ENCODE data around the gene PCBP3. TPM values are rescaled to one million over a fixed set of nuclear protein-coding genes. Genes with fewer than 3 reads are reported as not detected.

PCBP3 gene
- total and polyA plus RNA-seq, 12 donors = 1.7 to 15.8 (median 4.7) TPM

- Histone ChIP-seq H3K27ac (no peak overlapping the region), H3K4me1 (replicated peaks in 1 of 2) (no peaks in the 10 kb centered on the region), H3K27me3 (no peaks in the 10 kb centered on the region), H3K4me3 (no peak overlapping the region), H3K9me3 (replicated peaks in 1 of 3) (no peaks in the 10 kb centered on the region), H3K36me3 (replicated peaks in 1 of 2) (no peaks in the 10 kb centered on the region)
- intact Hi-C loops (cut with DNase I) = no loop called here
- WGBS, 4 donors = 85 to 90% (median 87%) methylated on average over 19 of the region's 19 CpGs
- TF ChIP-seq CTCF (IDR thresholded peaks at IDR 0.05) = no peak
- no peak for TF ChIP-seq POLR2A (IDR thresholded peaks at IDR 0.05)
- no peak for DNase-seq
Observed at GRCh38 chr21:45791562-45792418, 148.3 kb downstream of the PCBP3 start.

- H3K36me3 ChIP-seq (replicated peaks in 1 of 2) = no peaks in the 10 kb centered on the region
- H3K27ac ChIP-seq = no peak overlapping the region
- H3K9me3 ChIP-seq (replicated peaks in 1 of 3) = no peaks in the 10 kb centered on the region
- 82 to 92% (median 84%) methylated on average over 19 to 22 of the region's 22 CpGs for whole genome bisulfite sequencing, 4 donors
- no peak for DNase-seq
- no peak for TF ChIP-seq POLR2A (IDR thresholded peaks at IDR 0.05)
- TF ChIP-seq CTCF (IDR thresholded peaks at IDR 0.05) = no peak
- H3K27me3 ChIP-seq = no peaks in the 10 kb centered on the region
- H3K4me3 ChIP-seq = no peak overlapping the region
- H3K4me1 ChIP-seq (replicated peaks in 1 of 2) = no peaks in the 10 kb centered on the region
- intact Hi-C loops (cut with DNase I) = no loop called here
Observed at GRCh38 chr21:45792682-45793383, 149.3 kb downstream of the PCBP3 start.

GRCh38 chr21:45794027-45794426 lies 150.5 kb downstream of the PCBP3 start:
- intact Hi-C loops (cut with DNase I) = no loop called here
- no peak for DNase-seq
- WGBS, 4 donors = 79 to 93% (median 88%) methylated on average over 6 of the region's 6 CpGs
- H3K36me3 ChIP-seq (replicated peaks in 1 of 2) = no peaks in the 10 kb centered on the region
- no peaks in the 10 kb centered on the region for H3K9me3 ChIP-seq (replicated peaks in 1 of 3)
- no peak for TF ChIP-seq POLR2A (IDR thresholded peaks at IDR 0.05)
- TF ChIP-seq CTCF (IDR thresholded peaks at IDR 0.05) = no peak
- no peaks in the 10 kb centered on the region for H3K27me3 ChIP-seq
- no peak overlapping the region for H3K27ac ChIP-seq
- no peaks in the 10 kb centered on the region for H3K4me1 ChIP-seq (replicated peaks in 1 of 2)
- no peak overlapping the region for H3K4me3 ChIP-seq

- no peak for DNase-seq
- Histone ChIP-seq H3K27ac (no peak overlapping the region), H3K9me3 (replicated peaks in 1 of 3) (no peaks in the 10 kb centered on the region), H3K27me3 (no peaks in the 10 kb centered on the region), H3K36me3 (replicated peaks in 1 of 2) (no peaks in the 10 kb centered on the region), H3K4me1 (replicated peaks in 1 of 2) (no peaks in the 10 kb centered on the region), H3K4me3 (no peak overlapping the region)
- intact Hi-C loops (cut with DNase I) = no loop called here
- WGBS, 4 donors = 63 to 82% (median 68%) methylated on average over 3 of the region's 3 CpGs
- TF ChIP-seq CTCF (IDR thresholded peaks at IDR 0.05) (no peak), POLR2A (IDR thresholded peaks at IDR 0.05) (no peak)
Observed at GRCh38 chr21:45796003-45796402, 152.5 kb downstream of the PCBP3 start.
